GM21723 (cell line): ENCODE measurements around the gene SLC5A1.
"Not testable (repeated sequence)": the region's sequence is repeated elsewhere in the genome, so short reads cannot be mapped to it uniquely, and the experiment has no call there.

Experiments used
- ATAC-seq: cut with Tn5 transposase; IDR thresholded peaks from one replicate; pipeline ENCODE4 v1.9.1; 2021; ENCODE audit warnings: mild to moderate bottlenecking, moderate library complexity; ENCODE audit not compliant: unreplicated experiment

The SLC5A1 gene

DNA sequence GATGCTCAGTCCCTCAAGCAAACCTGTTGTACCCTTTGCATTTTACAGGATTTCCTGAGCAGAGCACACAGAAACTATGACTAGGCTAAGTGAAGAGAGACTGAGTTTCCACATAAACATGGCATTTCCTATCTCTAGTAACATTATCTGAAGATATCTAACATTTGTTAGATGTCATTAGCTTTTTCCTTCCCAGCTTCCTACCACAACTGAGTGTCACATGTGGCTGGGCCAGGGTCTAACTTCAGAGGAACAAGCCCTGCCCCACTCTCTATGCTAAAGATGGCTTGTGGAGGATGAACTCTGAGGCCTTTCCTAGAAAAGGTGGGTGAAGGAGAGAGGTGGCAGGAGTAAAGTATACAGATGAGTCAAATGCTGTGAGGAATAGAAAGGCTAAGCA, 99.5 kb downstream of the SLC5A1 start:
- ATAC-seq: no peak

- ATAC-seq: no peak
Observed at GRCh38 chr22:32144496-32145274, 101.6 kb downstream of the SLC5A1 start.

DNA sequence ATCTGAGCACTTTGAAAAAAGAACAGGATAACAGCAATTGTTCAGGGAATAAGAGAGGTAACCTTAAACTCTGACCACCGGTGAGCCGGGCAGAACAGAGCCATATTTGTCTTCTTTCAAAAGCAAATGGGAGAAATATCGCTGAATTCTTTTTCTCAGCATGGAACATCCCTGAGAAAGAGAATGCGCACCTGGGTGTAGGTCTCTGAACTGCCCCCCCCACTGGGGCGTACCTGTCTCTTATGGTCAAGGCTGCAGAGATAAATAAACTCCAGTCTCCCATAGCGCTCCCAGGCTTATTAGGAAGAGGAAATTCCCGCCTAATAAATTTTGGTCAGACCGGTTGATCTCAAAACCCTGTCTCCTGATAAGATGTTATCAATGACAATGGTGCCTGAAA, 104.1 kb downstream of the SLC5A1 start:
- ATAC-seq: not testable (repeated sequence)

DNA sequence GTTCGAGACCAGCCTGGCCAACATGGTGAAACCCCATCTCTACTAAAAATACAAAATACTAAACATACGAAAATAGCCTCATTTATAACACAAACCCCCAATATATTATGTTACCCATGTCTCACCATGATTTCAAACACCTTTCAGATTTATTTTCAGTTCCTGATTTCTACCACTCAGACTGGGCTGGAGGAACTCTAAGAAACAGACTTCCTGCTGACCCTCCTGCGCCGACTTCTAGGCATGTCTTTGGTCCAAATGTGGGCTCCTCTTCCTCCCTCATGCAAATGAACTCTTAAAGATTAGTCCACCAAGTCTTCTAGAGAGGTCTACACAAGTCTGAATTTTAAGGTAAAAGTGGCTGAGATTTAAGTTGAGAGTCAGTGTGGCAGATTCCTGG, 105.3 kb downstream of the SLC5A1 start:
- not testable (repeated sequence) for ATAC-seq

GRCh38 chr22:32150647-32151046, 107.6 kb downstream of the SLC5A1 start:
- not testable (repeated sequence) for ATAC-seq

GRCh38 chr22:32151641-32152040, 108.6 kb downstream of the SLC5A1 start:
- not testable (repeated sequence) for ATAC-seq

GRCh38 chr22:32154727-32155126, 111.7 kb downstream of the SLC5A1 start:
- not testable (repeated sequence) for ATAC-seq

DNA sequence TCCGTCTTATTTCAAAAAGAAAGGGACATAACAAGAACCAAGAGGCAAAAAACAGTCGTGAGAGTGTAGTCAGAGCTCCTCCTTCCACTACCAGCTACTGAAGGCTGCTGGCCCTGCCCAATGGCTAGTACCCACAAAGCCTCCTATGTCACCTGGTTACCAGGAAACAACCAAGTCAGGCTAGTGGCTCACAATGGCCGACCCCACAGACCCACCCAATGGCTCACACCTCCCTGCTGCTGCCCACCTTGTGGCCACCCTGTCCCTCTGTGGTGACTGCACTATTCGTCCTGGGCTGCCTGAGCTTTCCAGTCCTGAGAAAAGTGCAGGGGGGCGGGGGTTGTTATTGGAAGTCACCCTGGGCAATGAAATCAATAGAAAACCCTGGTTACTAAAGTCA, 114.6 kb downstream of the SLC5A1 start:
- not testable (repeated sequence) for ATAC-seq

DNA sequence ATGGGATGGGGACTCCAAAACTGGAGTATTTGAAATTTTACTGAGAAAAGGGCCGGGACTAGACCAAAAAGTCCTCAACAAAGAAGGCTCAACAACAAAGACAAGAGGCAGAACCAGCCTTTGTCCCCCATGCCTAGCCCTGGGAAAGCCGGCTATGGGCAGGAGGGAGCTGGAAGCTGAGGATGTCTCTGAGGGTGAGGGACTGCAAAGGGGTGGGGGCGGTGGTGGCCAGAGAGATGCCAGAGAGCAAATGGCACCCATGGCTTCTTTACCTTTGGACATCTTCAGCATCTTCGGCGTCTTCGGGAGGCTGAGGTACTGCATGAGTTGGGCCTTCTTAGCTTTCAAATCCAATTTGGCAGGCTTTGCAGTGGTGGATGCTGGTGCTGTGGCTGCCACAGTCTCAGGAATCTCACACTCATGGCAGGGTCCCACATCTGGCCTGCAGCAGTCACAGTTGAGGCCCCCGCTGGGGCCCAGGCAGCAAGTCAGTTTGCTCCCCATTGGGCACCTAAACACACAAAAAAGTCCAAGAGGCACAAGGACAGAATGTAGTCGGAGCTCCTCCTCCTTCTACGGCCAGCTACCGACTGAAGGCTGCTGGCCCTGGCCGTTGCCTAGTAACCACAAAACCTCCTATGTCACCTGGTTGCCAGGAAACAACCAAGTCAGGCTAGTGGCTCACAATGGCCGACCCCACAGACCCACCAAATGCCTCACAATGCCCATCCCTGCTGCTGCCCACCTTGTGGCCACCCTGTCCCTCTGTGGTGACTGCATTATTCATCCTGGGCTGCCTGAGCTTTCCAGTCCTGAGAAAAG, 115.9 kb downstream of the SLC5A1 start, which contains the start of gene C22orf42:
Gene C22orf42 (minus strand): TSS at position 592 of the 822 bp plus-strand sequence. CDS start 88 bp downstream, at position 504.
- no peak for ATAC-seq

- ATAC-seq: not testable (repeated sequence)
Observed at GRCh38 chr22:32160411-32160810, 117.3 kb downstream of the SLC5A1 start.
